CD8-positive, alpha-beta memory T cell (primary cell): ENCODE measurements around the gene OIP5. TPM values are rescaled to one million over a fixed set of nuclear protein-coding genes. Genes with fewer than 3 reads are reported as not detected.
"Not testable (repeated sequence)": the region's sequence is repeated elsewhere in the genome, so short reads cannot be mapped to it uniquely, and the experiment has no call there.

Experiments
- CTCF ChIA-PET: fragments of 350-600 bp; sonication (Branson Sonifier 250); formaldehyde crosslinking; loops from one replicate; lab custom pipeline; 2021; ENCODE audit warnings: antibody characterized with exemption; lab: Charles Lee
- POLR2A ChIA-PET: fragments of 350-600 bp; sonication (Branson Sonifier 250); formaldehyde crosslinking; loops from one replicate; lab custom pipeline; 2021; ENCODE audit warnings: antibody characterized with exemption; lab: Charles Lee
- DNase-seq, 5 donors: peaks; one replicate each; pipeline versions ENCODE4 v3.0.0 to v3.0.0-alpha.2; 2020 to 2022; ENCODE audit warnings: mixed read lengths in 1 of 5
- H3K27ac ChIP-seq: one replicate; pipeline ENCODE4 v1.7.0; 2013; ENCODE audit warnings: low read depth, mild to moderate bottlenecking, low read length, moderate library complexity
- H3K27me3 ChIP-seq: 2 replicates; pipeline ENCODE4 v1.7.0; 2013; ENCODE audit warnings: low read length, mild to moderate bottlenecking; ENCODE audit not compliant: insufficient read depth, poor library complexity, severe bottlenecking
- H3K36me3 ChIP-seq: 2 replicates; pipeline ENCODE4 v1.7.0; 2013; ENCODE audit warnings: mild to moderate bottlenecking, low read length, moderate library complexity; ENCODE audit not compliant: insufficient read depth
- H3K4me1 ChIP-seq: 2 replicates; pipeline ENCODE4 v1.7.0; 2013; ENCODE audit warnings: mild to moderate bottlenecking, low read length, moderate library complexity; ENCODE audit not compliant: insufficient read depth
- H3K4me3 ChIP-seq: 2 replicates; pipeline ENCODE4 v1.7.0; 2013; ENCODE audit warnings: mild to moderate bottlenecking, low read length
- H3K9me3 ChIP-seq: 2 replicates; pipeline ENCODE4 v1.7.0; 2013; ENCODE audit warnings: mild to moderate bottlenecking, low read length
- H3K27ac Mint-ChIP-seq, 8 donors: one replicate each; pipeline ENCODE4 v1.8.0; 2020 to 2021; ENCODE audit warnings: mixed read lengths in 8 of 8, mild to moderate bottlenecking in 6 of 8, inconsistent platforms in 3 of 8, moderate library complexity in 3 of 8
- H3K27me3 Mint-ChIP-seq, 2 donors: one replicate each; pipeline ENCODE4 v1.8.0; 2020 to 2021; ENCODE audit warnings: mixed read lengths in 2 of 2, mild to moderate bottlenecking in 1 of 2, moderate library complexity in 1 of 2
- H3K36me3 Mint-ChIP-seq, 3 donors: one replicate each; pipeline ENCODE4 v1.8.0; 2020 to 2021; ENCODE audit warnings: mixed read lengths in 3 of 3, inconsistent platforms in 1 of 3, mild to moderate bottlenecking in 1 of 3
- H3K4me1 Mint-ChIP-seq, 3 donors: one replicate each; pipeline ENCODE4 v1.8.0; 2020 to 2021; ENCODE audit warnings: mixed read lengths in 3 of 3, inconsistent platforms in 1 of 3, mild to moderate bottlenecking in 1 of 3
- H3K4me3 Mint-ChIP-seq, 7 donors: one replicate each; pipeline ENCODE4 v1.8.0; 2020 to 2021; ENCODE audit warnings: mixed read lengths in 7 of 7, mild to moderate bottlenecking in 6 of 7, moderate library complexity in 4 of 7, inconsistent platforms in 2 of 7
- H3K9me3 Mint-ChIP-seq, 5 donors: one replicate each; pipeline ENCODE4 v1.8.0; 2020 to 2022; ENCODE audit warnings: mixed read lengths in 5 of 5, mild to moderate bottlenecking in 3 of 5, moderate library complexity in 2 of 5, inconsistent platforms in 1 of 5
- polyA plus RNA-seq: library from polyadenylated mRNA; unstranded; fragments of 300-500 nt; fragmentation: Illumina TruSeq; gene quantifications from one replicate; pipeline ENCODE4 v1.2.3, GENCODE V29; 2021
- total RNA-seq, 2 experiments: library from RNA; stranded (reverse); gene quantifications; one replicate each; pipeline ENCODE4 v1.2.3, GENCODE V29; 2021

Gene OIP5
- total and polyA plus RNA-seq, 3 experiments from 2014 or later: 0.58 to 19.0 (median 16.2) TPM

DNA sequence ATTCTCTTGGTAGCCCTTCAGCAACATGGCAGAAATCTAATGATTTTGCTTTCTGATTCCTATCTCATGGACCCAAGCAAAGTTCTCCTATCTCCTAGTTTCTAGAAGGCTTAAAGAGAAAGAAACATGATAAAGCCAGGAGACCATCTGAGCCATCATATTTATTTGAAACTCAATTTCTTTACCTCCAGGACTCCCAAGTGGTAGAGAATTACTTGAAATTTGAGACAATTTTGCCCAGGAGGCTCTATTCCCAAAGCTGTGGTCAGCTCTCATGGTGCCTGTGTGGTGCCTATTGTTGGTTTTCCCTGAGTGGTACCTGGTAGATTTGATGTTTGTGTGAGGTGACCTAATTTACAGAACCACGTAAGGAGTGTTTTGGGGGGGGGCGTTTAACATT lies 62.5 kb downstream of the OIP5 start:
- no peaks in the 10 kb centered on the region for H3K36me3 ChIP-seq
- no peaks in the 10 kb centered on the region for H3K4me1 ChIP-seq
- ChIA-PET CTCF (no interaction called here), POLR2A (no interaction called here)
- H3K9me3 ChIP-seq: no peaks in the 10 kb centered on the region
- H3K4me3 ChIP-seq: no peak overlapping the region
- Mint-ChIP-seq H3K27me3 (no peaks in the 10 kb centered on the region), H3K4me1 (peaks cover 0 to 2% (median 0%) of the 10 kb centered on the region in 3 donors), H3K36me3 (peaks cover 4 to 43% (median 16%) of the 10 kb centered on the region in 3 donors), H3K27ac (peak overlapping the region in 1 of 8 donors; percentile 13), H3K9me3 (no peaks in the 10 kb centered on the region), H3K4me3 (no peak overlapping the region)
- no peak overlapping the region for H3K27ac ChIP-seq
- DNase-seq: no peak
- no peaks in the 10 kb centered on the region for H3K27me3 ChIP-seq

DNA sequence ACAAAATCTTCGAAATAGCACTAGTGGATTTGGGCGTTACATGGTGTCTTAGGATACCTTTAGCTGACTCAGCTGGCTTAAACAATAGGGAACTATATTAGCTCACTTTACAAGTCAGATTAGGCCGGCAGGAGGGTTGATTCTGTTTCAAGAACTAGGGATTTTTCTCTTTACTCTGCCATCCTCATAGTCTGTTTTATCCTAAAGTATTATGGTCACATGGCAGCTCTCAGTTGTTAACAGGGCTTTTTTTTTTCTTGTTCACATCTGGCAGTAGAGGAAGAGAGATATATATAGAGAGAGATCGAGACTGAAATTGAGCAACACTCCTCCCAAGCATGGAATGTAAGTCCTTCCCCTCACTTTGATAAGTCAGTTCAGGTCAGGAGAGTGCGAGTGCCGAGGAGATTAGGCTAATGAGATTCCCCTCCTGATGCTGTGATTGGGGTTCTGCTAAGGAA lies 68.5 kb downstream of the OIP5 start:
- H3K27ac Mint-ChIP-seq: peak overlapping the region in 2 of 8 donors; percentile 64 to 78
- Histone ChIP-seq H3K27me3 (no peaks in the 10 kb centered on the region), H3K4me1 (no peaks in the 10 kb centered on the region), H3K27ac (no peak overlapping the region), H3K36me3 (peaks cover 16% of the 10 kb centered on the region), H3K4me3 (no peak overlapping the region), H3K9me3 (no peaks in the 10 kb centered on the region)
- H3K9me3 Mint-ChIP-seq: no peaks in the 10 kb centered on the region
- no peaks in the 10 kb centered on the region for H3K27me3 Mint-ChIP-seq
- ChIA-PET CTCF (no interaction called here), POLR2A (no interaction called here)
- no peak for DNase-seq
- H3K36me3 Mint-ChIP-seq: peaks cover 7 to 55% (median 21%) of the 10 kb centered on the region in 3 donors
- no peak overlapping the region for H3K4me3 Mint-ChIP-seq
- peaks cover 0 to 2% (median 0%) of the 10 kb centered on the region in 3 donors for H3K4me1 Mint-ChIP-seq

DNA sequence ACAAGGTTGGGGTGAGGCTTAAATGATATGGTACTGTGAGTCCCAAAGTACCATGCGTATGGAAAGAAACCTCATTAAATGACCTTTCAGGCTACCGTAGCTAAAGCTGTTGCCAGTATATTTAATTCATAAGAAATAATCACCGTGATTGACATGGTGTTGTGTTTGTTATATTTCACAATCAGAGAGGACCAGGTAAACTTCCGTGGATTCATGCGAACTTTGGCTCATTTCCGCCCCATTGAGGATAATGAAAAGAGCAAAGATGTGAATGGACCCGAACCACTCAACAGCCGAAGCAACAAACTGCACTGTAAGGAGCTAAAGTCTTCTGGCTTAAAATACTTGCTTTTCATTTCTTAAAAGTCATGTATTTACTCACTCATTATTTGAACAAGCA lies 69.8 kb downstream of the OIP5 start:
- peaks cover 21% of the 10 kb centered on the region for H3K36me3 ChIP-seq
- H3K36me3 Mint-ChIP-seq: peaks cover 7 to 61% (median 26%) of the 10 kb centered on the region in 3 donors
- H3K4me1 Mint-ChIP-seq: peaks cover 0 to 2% (median 0%) of the 10 kb centered on the region in 3 donors
- no peak overlapping the region for H3K27ac ChIP-seq
- DNase-seq: no peak
- H3K9me3 ChIP-seq: no peaks in the 10 kb centered on the region
- ChIA-PET POLR2A (no interaction called here), CTCF (no interaction called here)
- no peak overlapping the region for H3K4me3 Mint-ChIP-seq
- no peaks in the 10 kb centered on the region for H3K27me3 ChIP-seq
- H3K9me3 Mint-ChIP-seq: no peaks in the 10 kb centered on the region
- H3K4me1 ChIP-seq: no peaks in the 10 kb centered on the region
- no peaks in the 10 kb centered on the region for H3K27me3 Mint-ChIP-seq
- H3K27ac Mint-ChIP-seq: no peak overlapping the region
- H3K4me3 ChIP-seq: no peak overlapping the region

DNA sequence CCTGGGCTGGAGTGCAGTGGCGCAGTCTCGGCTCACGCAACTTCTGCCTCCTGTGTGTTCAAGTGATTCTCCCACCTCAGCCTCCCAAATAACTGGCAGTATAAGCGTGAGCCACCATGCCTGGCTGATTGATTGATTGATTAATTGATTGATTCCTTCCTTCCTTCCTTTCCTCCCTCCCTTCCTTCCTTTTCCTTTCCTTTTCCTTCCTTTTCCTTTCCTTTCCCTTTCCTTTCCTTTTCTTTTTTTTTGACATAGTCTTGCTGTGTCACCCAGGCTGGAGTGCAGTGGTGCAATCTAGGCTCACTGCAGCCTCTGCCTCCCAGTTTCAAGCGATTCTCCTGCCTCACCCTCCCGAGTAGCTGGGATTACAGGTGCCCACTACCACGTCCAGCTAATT lies 71.5 kb downstream of the OIP5 start:
- H3K4me3 ChIP-seq, H3K4me1 Mint-ChIP-seq, H3K27ac ChIP-seq, H3K9me3 Mint-ChIP-seq, H3K4me3 Mint-ChIP-seq, H3K9me3 ChIP-seq, CTCF ChIA-PET, H3K27me3 Mint-ChIP-seq, DNase-seq, H3K27me3 ChIP-seq, H3K4me1 ChIP-seq, POLR2A ChIA-PET: not testable (repeated sequence)
- Mint-ChIP-seq H3K27ac (peak overlapping the region in 1 of 8 donors; percentile 55), H3K36me3 (peaks cover 3 to 58% (median 21%) of the 10 kb centered on the region in 3 donors)
- H3K36me3 ChIP-seq: peaks cover 21% of the 10 kb centered on the region

DNA sequence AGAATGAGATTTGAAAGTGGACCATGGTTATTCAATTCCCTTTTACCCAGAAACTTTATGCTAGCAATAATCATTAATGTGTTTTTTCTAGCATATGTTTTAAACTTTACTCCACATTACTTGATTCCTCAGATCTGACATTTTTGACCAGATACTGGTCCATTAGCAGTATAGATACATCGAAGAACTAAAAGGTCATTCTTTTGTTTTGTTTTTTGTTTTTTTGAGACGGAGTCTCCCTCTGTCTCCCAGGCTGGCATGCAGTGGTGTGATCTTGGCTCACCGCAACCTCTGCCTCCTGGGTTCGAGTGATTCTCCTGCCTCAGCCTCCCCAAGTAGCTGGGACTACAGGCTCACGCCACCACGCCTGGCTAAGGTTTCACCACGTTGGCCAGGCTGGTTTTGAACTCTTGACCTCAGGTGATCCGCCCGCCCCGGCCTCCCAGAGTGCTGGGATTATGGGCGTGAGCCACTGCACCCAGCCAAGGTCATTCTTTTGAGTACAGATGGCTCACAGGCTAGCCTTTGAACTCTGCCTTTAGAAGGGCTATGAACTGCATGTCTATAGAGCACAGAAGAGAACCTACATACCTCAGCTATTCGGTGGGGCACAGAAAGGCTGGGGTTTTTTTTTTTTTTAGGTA lies 72.7 kb downstream of the OIP5 start:
- H3K36me3 Mint-ChIP-seq: peaks cover 3 to 58% (median 22%) of the 10 kb centered on the region in 3 donors
- Histone ChIP-seq H3K27me3 (no peaks in the 10 kb centered on the region), H3K36me3 (peaks cover 21% of the 10 kb centered on the region), H3K9me3 (no peaks in the 10 kb centered on the region), H3K27ac (no peak overlapping the region), H3K4me3 (no peak overlapping the region), H3K4me1 (no peaks in the 10 kb centered on the region)
- POLR2A ChIA-PET: no interaction called here
- H3K27ac Mint-ChIP-seq: peak overlapping the region in 2 of 8 donors; percentile 43 to 56
- DNase-seq: no peak
- CTCF ChIA-PET: no interaction called here
- no peaks in the 10 kb centered on the region for H3K9me3 Mint-ChIP-seq
- H3K4me1 Mint-ChIP-seq: no peaks in the 10 kb centered on the region
- no peak overlapping the region for H3K4me3 Mint-ChIP-seq
- H3K27me3 Mint-ChIP-seq: no peaks in the 10 kb centered on the region

Other genes with a start within 250 kb of the OIP5 start
- gene INO80, start 216.3 kb downstream of the OIP5 start, total RNA-seq: 10 to 100 TPM; 26.3 to 29.2 TPM
- gene INO80, start 216.3 kb downstream of the OIP5 start, polyA plus RNA-seq: 7.2 TPM
- gene EXD1, start 101.8 kb downstream of the OIP5 start, total RNA-seq: not detected
- gene EXD1, start 101.8 kb downstream of the OIP5 start, polyA plus RNA-seq: 0.28 TPM
- gene CHP1, start 101.3 kb downstream of the OIP5 start, total RNA-seq: 10 to 100 TPM; 41.6 to 42.1 TPM
- 17.2 TPM for gene CHP1, start 101.3 kb downstream of the OIP5 start, polyA plus RNA-seq
- 100 to 1,000 TPM; 100 to 106 TPM for gene NUSAP1, start 290 bp upstream of the OIP5 start, total RNA-seq
- 2.7 TPM for gene NUSAP1, start 290 bp upstream of the OIP5 start, polyA plus RNA-seq
- 10 to 100 TPM; 19.9 to 20.8 TPM for gene NDUFAF1, start 69.9 kb upstream of the OIP5 start, total RNA-seq
- gene NDUFAF1, start 69.9 kb upstream of the OIP5 start, polyA plus RNA-seq: 22.6 TPM
- gene RTF1, start 84.5 kb upstream of the OIP5 start, total RNA-seq: 10 to 100 TPM; 32.9 to 35.5 TPM
- gene RTF1, start 84.5 kb upstream of the OIP5 start, polyA plus RNA-seq: 28.2 TPM
- gene ITPKA, start 161.3 kb upstream of the OIP5 start, total RNA-seq: under 1 TPM; 0.44 to 0.53 TPM
- not detected for gene ITPKA, start 161.3 kb upstream of the OIP5 start, polyA plus RNA-seq
- gene LTK, start 181.2 kb upstream of the OIP5 start, total RNA-seq: under 1 TPM; 0.27 to 0.31 TPM
- gene LTK, start 181.2 kb upstream of the OIP5 start, polyA plus RNA-seq: 7.3 TPM
- 10 to 100 TPM; 64.6 to 69.3 TPM for gene RPAP1, start 211.7 kb upstream of the OIP5 start, total RNA-seq
- gene RPAP1, start 211.7 kb upstream of the OIP5 start, polyA plus RNA-seq: 20.7 TPM
- gene TYRO3, start 226.6 kb upstream of the OIP5 start, total RNA-seq: 1 to 10 TPM; 2.0 to 2.6 TPM
- 0.46 TPM for gene TYRO3, start 226.6 kb upstream of the OIP5 start, polyA plus RNA-seq